Pancreas (tissue), 10 donors: ENCODE data around the gene ABLIM2. TPM values are rescaled to one million over a fixed set of nuclear protein-coding genes. Genes with fewer than 3 reads are reported as not detected.

ENCODE experiments used
- ATAC-seq, 4 donors: fragments of 200-7000 bp; cut with Tn5 transposase; one replicate each; pipeline versions ENCODE4 v1.8.0 to v1.9.1; 2020; ENCODE audit warnings: mild to moderate bottlenecking in 4 of 4, moderate library complexity in 4 of 4
- DNase-seq, 6 donors: peaks; one replicate each; pipeline ENCODE4 v3.0.0-alpha.2; 2020
- FAIRE-seq: peaks from 2 replicates; lab custom pipeline; 2012; peaks lifted over from hg19 to GRCh38; lab: Jason Lieb, UNC
- H3K27ac ChIP-seq, 4 donors: fragments of 200-600 bp; sonication (generic); 1 replicate in 3 of 4; 2 replicates in 1 of 4; pipeline versions ENCODE4 v1.5.0 to v1.8.0; 2020
- H3K27me3 ChIP-seq, 4 donors: fragments of 200-600 bp; one replicate each; pipeline ENCODE4 v1.8.0; 2021
- H3K36me3 ChIP-seq, 3 donors: fragments of 200-600 bp; sonication (generic) in 1 of 3; one replicate each; pipeline versions ENCODE4 v1.5.0 to v1.8.0; 2020 to 2021
- H3K4me1 ChIP-seq, 3 donors: fragments of 200-600 bp; one replicate each; pipeline ENCODE4 v1.8.0; 2021
- H3K4me3 ChIP-seq, 4 donors: fragments of 200-600 bp; sonication (generic) in 2 of 4; one replicate each; pipeline versions ENCODE4 v1.5.0 to v1.8.0; 2020 to 2021
- H3K9me3 ChIP-seq, 4 donors: fragments of 200-600 bp; one replicate each; pipeline ENCODE4 v1.8.0; 2021
- CTCF ChIP-seq, 4 donors: fragments of 200-600 bp; sonication (generic) in 3 of 4; IDR thresholded peaks; one replicate each; pipeline versions ENCODE4 v1.5.0 to v1.8.0; 2021; ENCODE audit warnings: antibody characterized with exemption in 4 of 4
- WGBS, 2 donors: extraction: QIAGEN DNeasy Blood & Tissue Kit; methylation state at CpG; one replicate each; pipeline ENCODE4 v1.1.7; 2013; 5-methylcytosine and 5-hydroxymethylcytosine counted together
- intact Hi-C, 3 donors: fragments of 100-400 bp; cut with DNase I; formaldehyde crosslinking; loops; one replicate each; pipeline versions ENCODE4 v1.11.1 to v1.14.2; 2022
- polyA plus RNA-seq, 2 donors: library from polyadenylated mRNA; stranded (reverse); fragments of 200-250 nt; gene quantifications; one replicate each; pipeline ENCODE4 v1.2.3, GENCODE V29; 2013
- total RNA-seq, 6 donors: library from RNA; stranded (reverse); fragmentation: NEBNext Ultra II Directional in 4 of 6; extraction: Animal tissue kit (Norgen Biotek cat#: 25700) in 4 of 6; gene quantifications; one replicate each; pipeline versions ENCODE4 v1.2.1 to v1.2.4, GENCODE V29; 2021 to 2023
- donor health status: healthy with polysubstance abuse.
- donor health status: DM: no; HTN: no; CAD: no; lungs with moderate emphysema.
- donor health status: DM: no; HTN: no; CAD: no.
- donor health status: control.
- donor health status: control.
- donor health status: Bipolar disorder and iron deficiency.
- donor health status: DM: yes; HTN: yes; CAD: no.
- donor health status: DM: no; HTN: no; CAD: no.
- donor health status: DM: no; HTN: no; CAD: no.
- donor health status: DM: yes; HTN: yes; CAD: no.

ABLIM2 gene
- total and polyA plus RNA-seq, 8 donors, result 4.3 to 13.1 (median 6.6) TPM

DNA sequence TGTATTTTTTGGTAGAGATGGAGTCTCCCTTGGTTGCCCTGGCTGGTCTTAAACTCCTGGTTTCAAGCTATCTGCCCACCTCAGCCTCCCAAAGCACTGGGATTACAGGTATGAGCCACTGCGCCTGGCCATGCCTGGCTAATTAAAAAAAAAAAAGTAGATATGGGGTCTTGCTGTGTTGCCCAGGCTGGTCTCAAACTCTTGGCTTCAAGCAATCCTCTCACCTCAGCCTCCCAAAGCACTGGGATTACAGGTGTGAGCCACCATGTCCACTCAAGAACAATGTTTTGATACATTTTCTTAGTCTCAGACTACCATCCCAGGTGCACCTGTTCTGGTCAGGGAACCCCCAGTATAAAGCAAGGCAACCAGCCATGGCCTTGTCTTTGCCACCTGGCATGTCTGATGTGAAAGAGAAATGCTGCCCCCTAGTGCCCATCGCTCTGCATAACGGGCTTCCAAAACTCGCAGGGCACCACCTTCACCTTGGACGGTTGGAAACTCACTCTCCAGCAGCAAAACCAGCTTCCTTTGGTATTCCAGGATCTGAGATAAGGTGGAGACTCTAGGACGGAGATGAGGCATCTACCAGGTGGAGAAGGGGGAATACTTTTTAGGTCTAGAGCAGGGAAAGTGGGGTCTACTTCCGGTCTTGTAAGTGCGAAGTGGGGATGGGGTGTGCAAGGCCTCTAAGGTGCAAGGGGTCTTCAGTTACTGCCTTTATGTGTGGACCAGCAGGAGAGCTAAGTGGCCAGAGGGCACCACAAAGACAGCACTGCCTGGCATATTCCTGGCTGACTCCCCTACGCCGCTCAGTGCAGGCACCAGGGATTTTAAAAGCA, 171.2 kb downstream of the ABLIM2 start:
- no peaks in the 10 kb centered on the region for H3K4me1 ChIP-seq
- no peaks in the 10 kb centered on the region for H3K9me3 ChIP-seq
- 49 to 50% methylated on average over 10 of the region's 10 CpGs for WGBS, 2 donors
- H3K27ac ChIP-seq, result no peak overlapping the region
- FAIRE-seq (no peak), ATAC-seq (peak; percentile 72 to 96 (median 91)), DNase-seq (peak; percentile 51 to 83 (median 68))
- intact Hi-C loops, result loop anchor here in 1 of 3 donors (5.0 kb wide), 1 partner anchor 185 kb away; no protein-coding TSS in a partner anchor
- TF ChIP-seq CTCF (IDR thresholded peaks at IDR 0.05), result peak; percentile 72 to 83 (median 82)
- no peak overlapping the region for H3K4me3 ChIP-seq
- no peaks in the 10 kb centered on the region for H3K36me3 ChIP-seq
- H3K27me3 ChIP-seq, result no peaks in the 10 kb centered on the region

GRCh38 chr4:7985891-7986441, 172.6 kb downstream of the ABLIM2 start:
- no peak for ATAC-seq

GRCh38 chr4:7985072-7985471, 173.5 kb downstream of the ABLIM2 start:
- 94% methylated on average over 12 of the region's 12 CpGs for WGBS, 2 donors
- no peak overlapping the region for H3K4me3 ChIP-seq
- FAIRE-seq, result no peak
- peak in 1 of 6 donors; percentile 36 for DNase-seq
- no peaks in the 10 kb centered on the region for H3K4me1 ChIP-seq
- no peaks in the 10 kb centered on the region for H3K27me3 ChIP-seq
- no peak for ATAC-seq
- no peak overlapping the region for H3K27ac ChIP-seq
- TF ChIP-seq CTCF (IDR thresholded peaks at IDR 0.05), result no peak
- no peaks in the 10 kb centered on the region for H3K9me3 ChIP-seq
- H3K36me3 ChIP-seq, result no peaks in the 10 kb centered on the region
- intact Hi-C loops, result loop anchor here in 1 of 3 donors (5.0 kb wide), 1 partner anchor 183 kb away; no protein-coding TSS in a partner anchor

More at GRCh38 chr4:7985891-7986441, 172.6 kb downstream of the ABLIM2 start:
- FAIRE-seq, result no peak
- TF ChIP-seq CTCF (IDR thresholded peaks at IDR 0.05), result no peak
- Histone ChIP-seq H3K9me3 (no peaks in the 10 kb centered on the region), H3K36me3 (no peaks in the 10 kb centered on the region), H3K27ac (no peak overlapping the region), H3K4me1 (no peaks in the 10 kb centered on the region), H3K27me3 (no peaks in the 10 kb centered on the region), H3K4me3 (no peak overlapping the region)
- DNase-seq, result no peak
- intact Hi-C loops, result loop anchor here in 1 of 3 donors (5.0 kb wide), 1 partner anchor 184 kb away; no protein-coding TSS in a partner anchor
- 75% methylated on average over 21 of the region's 21 CpGs for WGBS, 2 donors

GRCh38 chr4:7984286-7984925, 174.2 kb downstream of the ABLIM2 start:
- FAIRE-seq, result no peak
- Histone ChIP-seq H3K9me3 (no peaks in the 10 kb centered on the region), H3K4me3 (no peak overlapping the region), H3K27me3 (no peaks in the 10 kb centered on the region), H3K36me3 (no peaks in the 10 kb centered on the region), H3K27ac (no peak overlapping the region), H3K4me1 (no peaks in the 10 kb centered on the region)
- no peak for TF ChIP-seq CTCF (IDR thresholded peaks at IDR 0.05)
- no peak for ATAC-seq
- no peak for DNase-seq
- intact Hi-C loops, result no loop called here
- WGBS, 2 donors, result 89 to 91% methylated on average over 31 of the region's 31 CpGs
